ENCODE results near the gene OR2D3. TPM values are rescaled to one million over a fixed set of nuclear protein-coding genes. Genes with fewer than 3 reads are reported as not detected.

Gene OR2D3
- total RNA-seq, 1 experiment from 2014 or later: not detected

GRCh38 chr11:6919698-6920097 is 1.1 kb upstream of the OR2D3 start:
- Mint-ChIP-seq H3K9me3 (peaks cover 0 to 4% of the 10 kb centered on the region in 2 experiments; a peak in 1 of 5 replicates), H3K27me3 (ENCODE audit: low read depth) (no peaks in the 10 kb centered on the region), H3K4me3 (no peak overlapping the region), H3K4me1 (no peaks in the 10 kb centered on the region), H3K36me3 (ENCODE audit: insufficient read depth in 1 of 3, low read depth in 3 of 3) (no peaks in the 10 kb centered on the region; a peak in 1 of 7 replicates), H3K27ac (no peak overlapping the region)
- no peak overlapping the region for H3K4ac ChIP-seq (ENCODE audit: low read depth, low read length)
- H3K27me3 ChIP-seq (ENCODE audit: insufficient read depth, low read length): no peaks in the 10 kb centered on the region
- H2BK12ac ChIP-seq (ENCODE audit: insufficient read length, low read depth, low read length): no peak overlapping the region
- H4K20me1 ChIP-seq (ENCODE audit: control insufficient read depth, insufficient read depth, insufficient read length): no peaks in the 10 kb centered on the region
- no peak overlapping the region for H2BK120ac ChIP-seq (ENCODE audit: low read depth, low read length, poor library complexity, severe bottlenecking)
- H3K79me1 ChIP-seq (ENCODE audit: insufficient read depth, low read depth, low read length, poor library complexity, severe bottlenecking): no peaks in the 10 kb centered on the region
- no peak overlapping the region for H3K18ac ChIP-seq (ENCODE audit: insufficient read length, low read depth, low read length)
- no peak overlapping the region for H3K9ac ChIP-seq (ENCODE audit: extremely low read depth, insufficient read length, low read length)
- H3T11ph ChIP-seq (ENCODE audit: low read length): no peak overlapping the region
- no peak overlapping the region for H3K27ac ChIP-seq (ENCODE audit: insufficient read length, low read depth, low read length)
- WGBS (ENCODE audit: extremely low coverage, insufficient read length, low lambda C conversion rate): no CpG with 5 or more reads among the region's 2 CpGs
- DNase-seq: no peak
- no peak overlapping the region for H3K56ac ChIP-seq (ENCODE audit: insufficient read length, low read depth, low read length)
- H3K4me2 ChIP-seq (ENCODE audit: insufficient read depth, insufficient read length, low read length): no peak overlapping the region
- H3K4me1 ChIP-seq (ENCODE audit: insufficient read depth, low read length): no peaks in the 10 kb centered on the region
- H3K9me3 ChIP-seq (ENCODE audit: control insufficient read depth, low read depth, low read length): no peaks in the 10 kb centered on the region
- no peak overlapping the region for H2BK5ac ChIP-seq (ENCODE audit: insufficient read length, low read length)
- no peak overlapping the region for H3K14ac ChIP-seq (ENCODE audit: insufficient read depth, low read length)
- H2BK15ac ChIP-seq (ENCODE audit: low read depth, low read length): no peak overlapping the region
- H3K79me2 ChIP-seq (ENCODE audit: insufficient read depth, low read length): no peaks in the 10 kb centered on the region
- H2AK5ac ChIP-seq (ENCODE audit: insufficient read length, low read length): no peak overlapping the region
- no peak overlapping the region for H3K23ac ChIP-seq (ENCODE audit: insufficient read length, low read depth, low read length)
- H2BK20ac ChIP-seq (ENCODE audit: low read depth, low read length, poor library complexity, severe bottlenecking): no peak overlapping the region
- no peak for TF ChIP-seq CTCF (conservative IDR thresholded peaks at IDR 0.05)
- no peaks in the 10 kb centered on the region for H3K23me2 ChIP-seq (ENCODE audit: insufficient read length, low read depth, low read length, poor library complexity, severe bottlenecking)
- no peak overlapping the region for H4K5ac ChIP-seq (ENCODE audit: insufficient read length, low read depth, low read length)
- no peak overlapping the region for H4K8ac ChIP-seq (replicated peaks; ENCODE audit: insufficient read length, low read depth, low read length)
- H4K91ac ChIP-seq (ENCODE audit: insufficient read length, low read depth, low read length): no peak overlapping the region
- H2AFZ ChIP-seq (ENCODE audit: low read length): no peak overlapping the region
